Measurements from ENCODE around the gene ACR.
"Not testable (repeated sequence)": the region's sequence is repeated elsewhere in the genome, so short reads cannot be mapped to it uniquely, and the experiment has no call there.

ACR gene

GRCh38 chr22:50733521-50734342 lies 4.3 kb upstream of the ACR start:
- DNase-seq: no peak

GRCh38 chr22:50734343-50734771 lies 3.6 kb upstream of the ACR start:
- no peak for DNase-seq

GRCh38 chr22:50734986-50735738 lies 2.8 kb upstream of the ACR start:
- no peak for DNase-seq

GRCh38 chr22:50735739-50736030 lies 2.3 kb upstream of the ACR start:
- no peak for DNase-seq

GRCh38 chr22:50738649-50739227 lies 734 bp downstream of the ACR start:
- DNase-seq: no peak

GRCh38 chr22:50739279-50739691 lies 1.3 kb downstream of the ACR start:
- DNase-seq: no peak

GRCh38 chr22:50739894-50740293 lies 1.9 kb downstream of the ACR start:
- DNase-seq: no peak

- not testable (repeated sequence) for DNase-seq
Observed at GRCh38 chr22:50740714-50741113, 2.7 kb downstream of the ACR start.

GRCh38 chr22:50744424-50744823 lies 6.4 kb downstream of the ACR start:
- not testable (repeated sequence) for DNase-seq

GRCh38 chr22:50747521-50747920 lies 9.5 kb downstream of the ACR start:
- DNase-seq: not testable (repeated sequence)

- DNase-seq: not testable (repeated sequence)
Observed at GRCh38 chr22:50748630-50749029, 10.6 kb downstream of the ACR start.

- DNase-seq: not testable (repeated sequence)
Observed at GRCh38 chr22:50749302-50750074, 11.5 kb downstream of the ACR start.

- DNase-seq: not testable (repeated sequence)
Observed at GRCh38 chr22:50755251-50755650, 17.2 kb downstream of the ACR start.

GRCh38 chr22:50756406-50756805 lies 18.4 kb downstream of the ACR start:
- DNase-seq: not testable (repeated sequence)

GRCh38 chr22:50756949-50757491 lies 19.0 kb downstream of the ACR start:
- DNase-seq: peak; percentile 34 to 66

GRCh38 chr22:50759597-50760341 lies 21.8 kb downstream of the ACR start:
- not testable (repeated sequence) for DNase-seq

GRCh38 chr22:50761829-50762228 lies 23.8 kb downstream of the ACR start:
- DNase-seq: not testable (repeated sequence)

GRCh38 chr22:50764288-50764687 lies 26.3 kb downstream of the ACR start:
- DNase-seq: not testable (repeated sequence)

GRCh38 chr22:50775132-50775531 lies 37.1 kb downstream of the ACR start:
- DNase-seq: peak in 1 of 2 experiments; percentile 10

- not testable (repeated sequence) for DNase-seq
Observed at GRCh38 chr22:50777631-50778030, 39.6 kb downstream of the ACR start.

GRCh38 chr22:50780244-50780643 lies 42.2 kb downstream of the ACR start:
- DNase-seq: not testable (repeated sequence)

- not testable (repeated sequence) for DNase-seq
Observed at GRCh38 chr22:50782253-50782652, 44.2 kb downstream of the ACR start.
